HG03039 (cell line): ENCODE data around the gene PRKAG3.

Source experiments
- ATAC-seq: cut with Tn5 transposase; IDR thresholded peaks from one replicate; pipeline ENCODE4 v1.9.1; 2021; ENCODE audit warnings: mild to moderate bottlenecking, moderate library complexity; ENCODE audit not compliant: unreplicated experiment

PRKAG3 gene

DNA sequence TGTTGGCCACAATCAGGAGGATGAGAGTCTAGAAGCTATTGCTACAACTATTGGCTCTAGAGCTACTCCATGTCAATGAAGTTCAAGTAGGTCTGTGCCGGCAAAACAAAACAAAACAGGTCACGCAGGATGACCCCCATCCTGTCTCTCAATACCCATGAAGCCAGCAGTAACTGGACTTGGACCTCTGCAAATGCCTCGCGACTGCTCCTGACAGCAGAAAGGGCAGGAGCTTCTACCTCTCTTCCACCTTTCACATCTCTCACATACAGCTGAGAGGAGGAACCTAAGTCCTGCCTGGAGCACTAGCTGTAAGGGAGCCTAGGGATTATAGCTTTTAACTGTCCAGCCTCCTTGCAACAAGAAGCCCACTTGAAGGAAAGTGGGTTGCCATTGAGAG lies 16.0 kb downstream of the PRKAG3 start:
- ATAC-seq, result no peak

DNA sequence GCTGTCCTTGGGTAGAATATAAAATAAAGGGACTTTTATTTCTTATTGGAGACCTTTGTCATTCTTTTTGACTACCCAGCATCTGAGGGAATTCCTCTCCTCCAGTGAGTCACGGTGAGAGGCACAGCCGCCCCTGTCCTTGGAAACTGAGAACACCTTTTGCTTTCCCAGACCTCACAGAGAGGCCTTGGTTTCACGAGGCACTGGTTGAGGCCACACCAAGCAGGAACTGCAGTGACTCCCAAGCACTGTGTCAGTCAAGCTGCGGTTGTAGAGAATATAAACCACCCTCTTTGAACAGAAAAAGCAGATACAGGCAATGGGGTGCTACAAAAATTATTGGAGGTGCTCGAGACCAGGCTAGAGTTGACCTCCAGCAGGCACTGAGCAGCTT lies 16.4 kb downstream of the PRKAG3 start:
- no peak for ATAC-seq

DNA sequence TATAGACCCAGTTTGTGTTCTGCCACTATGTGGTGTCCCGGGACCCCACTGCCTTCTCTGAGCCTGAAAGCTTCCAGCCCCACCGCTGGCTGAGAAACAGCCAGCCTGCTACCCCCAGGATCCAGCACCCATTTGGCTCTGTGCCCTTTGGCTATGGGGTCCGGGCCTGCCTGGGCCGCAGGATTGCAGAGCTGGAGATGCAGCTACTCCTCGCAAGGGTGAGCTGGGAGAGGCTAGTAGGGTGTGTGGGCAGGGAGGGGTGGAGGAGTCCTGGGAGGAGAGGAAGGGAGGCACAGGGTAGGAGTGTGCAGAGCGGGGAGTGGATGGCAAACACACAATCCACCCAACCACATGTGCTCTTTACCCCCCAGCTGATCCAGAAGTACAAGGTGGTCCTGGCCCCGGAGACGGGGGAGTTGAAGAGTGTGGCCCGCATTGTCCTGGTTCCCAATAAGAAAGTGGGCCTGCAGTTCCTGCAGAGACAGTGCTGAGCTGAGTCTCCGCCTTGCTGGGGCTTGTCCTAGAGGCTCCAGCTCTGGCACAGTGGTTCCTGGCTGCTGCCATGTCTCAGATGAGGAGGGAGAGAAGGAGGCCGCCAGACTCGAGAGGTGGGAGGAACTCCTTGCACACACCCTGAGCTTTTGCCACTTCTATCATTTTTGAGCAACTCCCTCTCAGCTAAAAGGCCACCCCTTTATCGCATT lies 16.9 kb downstream of the PRKAG3 start:
- no peak for ATAC-seq

DNA sequence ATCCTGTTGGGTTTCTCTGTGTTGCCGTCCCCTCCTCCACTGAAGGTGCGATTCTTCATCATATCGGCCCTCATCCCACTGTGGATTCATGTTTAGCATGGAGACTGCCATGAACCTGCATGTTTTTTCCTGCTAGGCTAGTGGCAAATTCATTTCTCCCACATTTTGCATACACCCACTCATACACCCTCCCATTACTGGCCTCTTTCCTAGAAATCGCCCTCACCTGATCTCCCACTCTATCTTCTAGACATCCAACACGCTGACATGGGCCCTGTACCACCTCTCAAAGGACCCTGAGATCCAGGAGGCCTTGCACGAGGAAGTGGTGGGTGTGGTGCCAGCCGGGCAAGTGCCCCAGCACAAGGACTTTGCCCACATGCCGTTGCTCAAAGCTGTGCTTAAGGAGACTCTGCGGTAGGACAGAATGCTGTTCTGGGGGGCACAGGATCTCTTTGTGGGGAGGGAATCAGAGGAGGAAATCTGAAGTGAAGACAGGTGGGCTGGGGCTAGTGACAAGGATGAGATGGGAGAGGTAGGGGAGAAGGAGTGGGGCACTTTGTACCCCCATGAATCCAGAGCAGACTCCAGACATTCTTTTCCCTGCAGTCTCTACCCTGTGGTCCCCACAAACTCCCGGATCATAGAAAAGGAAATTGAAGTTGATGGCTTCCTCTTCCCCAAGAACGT lies 17.7 kb downstream of the PRKAG3 start:
- no peak for ATAC-seq

DNA sequence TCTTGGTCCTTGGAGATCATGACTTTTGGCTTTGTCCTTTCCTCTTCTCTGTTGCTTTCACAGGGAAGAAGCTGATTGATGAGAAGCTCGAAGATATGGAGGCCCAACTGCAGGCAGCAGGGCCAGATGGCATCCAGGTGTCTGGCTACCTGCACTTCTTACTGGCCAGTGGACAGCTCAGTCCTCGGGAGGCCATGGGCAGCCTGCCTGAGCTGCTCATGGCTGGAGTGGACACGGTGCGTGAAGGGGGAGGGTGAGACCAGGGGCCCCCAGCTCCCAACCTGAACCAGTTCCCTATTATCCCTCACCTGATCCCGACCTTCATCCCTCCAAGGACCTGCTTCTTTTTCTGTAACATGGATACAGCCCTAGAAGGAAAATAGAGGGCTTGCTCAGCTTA lies 18.7 kb downstream of the PRKAG3 start:
- no peak for ATAC-seq

DNA sequence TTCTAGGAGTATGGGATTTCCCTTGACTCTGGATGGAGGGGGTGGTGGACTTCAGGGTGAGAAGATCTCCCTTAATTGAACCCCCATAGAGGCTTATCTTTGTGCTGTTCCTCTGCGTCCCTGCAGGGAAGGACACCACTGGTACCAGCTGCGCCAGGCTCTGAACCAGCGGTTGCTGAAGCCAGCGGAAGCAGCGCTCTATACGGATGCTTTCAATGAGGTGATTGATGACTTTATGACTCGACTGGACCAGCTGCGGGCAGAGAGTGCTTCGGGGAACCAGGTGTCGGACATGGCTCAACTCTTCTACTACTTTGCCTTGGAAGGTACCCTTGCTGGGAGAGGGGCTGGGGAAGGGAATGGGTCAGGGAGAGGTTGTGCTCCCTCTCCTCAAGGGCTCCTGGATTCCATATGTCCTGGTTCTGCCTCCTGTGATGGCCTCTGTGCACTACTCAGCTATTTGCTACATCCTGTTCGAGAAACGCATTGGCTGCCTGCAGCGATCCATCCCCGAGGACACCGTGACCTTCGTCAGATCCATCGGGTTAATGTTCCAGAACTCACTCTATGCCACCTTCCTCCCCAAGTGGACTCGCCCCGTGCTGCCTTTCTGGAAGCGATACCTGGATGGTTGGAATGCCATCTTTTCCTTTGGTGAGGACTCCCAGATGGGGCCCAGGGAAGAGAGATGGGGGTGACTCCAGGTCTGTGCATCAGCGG lies 19.3 kb downstream of the PRKAG3 start:
- ATAC-seq, result no peak

DNA sequence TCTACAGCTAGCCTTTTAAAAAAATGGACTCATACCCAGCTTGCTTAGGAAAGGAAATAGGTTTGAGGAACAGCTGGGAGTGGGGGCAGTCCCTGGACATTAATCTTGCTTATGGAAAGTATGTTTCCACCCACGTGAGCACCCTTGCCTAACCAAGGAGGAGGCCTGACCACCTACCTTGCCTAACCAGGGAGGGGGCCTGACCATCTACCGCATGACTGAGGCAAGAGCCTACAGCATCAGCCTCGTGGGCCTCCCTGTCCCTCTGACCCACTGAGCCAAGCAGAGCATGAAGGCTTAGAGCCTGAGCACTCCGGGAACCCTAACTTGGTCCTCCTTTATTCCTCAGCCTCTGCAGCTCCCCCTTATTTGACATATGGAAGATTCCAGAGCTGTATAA lies 20.2 kb downstream of the PRKAG3 start:
- ATAC-seq, result no peak

DNA sequence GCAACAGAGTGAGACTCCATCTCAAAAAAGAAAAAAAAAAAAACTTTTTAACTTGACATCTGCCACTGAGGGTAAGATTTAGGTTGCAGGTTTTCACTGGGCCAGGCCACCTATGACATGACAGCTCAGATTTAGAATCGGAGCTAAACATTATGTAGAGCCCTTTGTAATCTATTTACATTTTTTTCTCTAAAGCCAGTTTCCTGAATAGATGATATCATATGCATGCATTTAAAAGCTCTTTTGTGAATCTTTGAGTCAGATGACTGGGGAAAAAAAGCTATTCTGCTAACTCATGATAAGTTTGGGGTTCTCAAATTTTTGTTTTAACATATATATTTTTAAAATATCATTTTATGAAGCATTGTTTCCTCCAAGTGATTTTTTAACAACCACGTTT lies 21.3 kb downstream of the PRKAG3 start:
- no peak for ATAC-seq

DNA sequence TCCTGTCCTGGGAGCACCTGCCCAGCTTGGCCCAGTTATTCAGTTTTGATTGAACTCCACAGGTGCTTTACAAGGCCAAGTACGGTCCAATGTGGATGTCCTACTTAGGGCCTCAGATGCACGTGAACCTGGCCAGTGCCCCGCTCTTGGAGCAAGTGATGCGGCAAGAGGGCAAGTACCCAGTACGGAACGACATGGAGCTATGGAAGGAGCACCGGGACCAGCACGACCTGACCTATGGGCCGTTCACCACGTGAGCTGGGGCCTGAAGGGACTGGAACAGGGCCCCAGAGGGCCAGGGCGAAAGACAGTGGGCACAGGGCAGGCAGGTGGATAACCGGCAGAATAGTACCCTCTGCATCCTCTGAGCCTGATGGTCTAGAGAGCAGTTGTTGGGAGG lies 22.1 kb downstream of the PRKAG3 start:
- ATAC-seq, result no peak

GRCh38 chr2:218807626-218808025 lies 24.0 kb downstream of the PRKAG3 start:
- no peak for ATAC-seq

GRCh38 chr2:218806346-218806978 lies 25.1 kb downstream of the PRKAG3 start:
- ATAC-seq, result no peak

GRCh38 chr2:218805627-218806026 lies 26.0 kb downstream of the PRKAG3 start:
- no peak for ATAC-seq

DNA sequence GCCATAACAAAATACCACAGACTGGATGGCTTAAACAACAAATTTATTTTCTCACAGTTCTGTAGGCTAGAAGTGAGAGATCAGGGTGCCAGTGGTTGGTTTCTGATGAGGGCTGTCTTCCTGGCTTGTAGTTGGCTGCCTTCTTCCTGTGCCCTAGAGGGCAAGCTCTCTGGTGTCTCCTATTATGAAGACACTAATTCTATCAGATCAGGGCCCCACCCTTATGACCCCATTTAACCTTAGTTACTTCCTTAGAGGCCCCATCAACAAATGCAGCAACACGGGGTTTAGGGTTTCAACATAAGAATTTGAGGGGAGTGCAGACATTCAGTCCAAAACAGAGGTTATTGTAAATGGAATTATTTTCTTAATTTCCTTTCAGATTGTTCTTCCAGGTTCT lies 26.8 kb downstream of the PRKAG3 start:
- no peak for ATAC-seq

GRCh38 chr2:218802386-218802994 lies 29.1 kb downstream of the PRKAG3 start:
- ATAC-seq, result no peak

DNA sequence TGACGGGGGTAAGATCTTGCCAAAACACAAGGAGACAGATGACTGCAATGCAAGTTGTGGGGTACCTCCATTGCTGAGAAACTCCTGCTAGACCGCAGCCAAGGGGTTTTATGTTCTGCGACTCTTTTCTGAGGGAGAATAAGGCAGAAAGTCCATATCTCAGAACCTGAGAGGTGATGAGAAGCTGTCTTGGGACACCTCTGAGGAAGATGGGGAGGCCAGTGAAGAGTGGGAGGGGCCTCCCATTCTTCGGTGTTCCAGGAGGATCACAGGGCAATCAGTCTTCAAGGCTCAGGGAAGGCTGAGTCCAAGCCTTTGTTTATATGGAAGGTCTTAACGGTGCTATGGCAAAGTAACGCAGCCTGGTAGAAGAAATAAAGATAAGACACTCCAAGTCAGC lies 31.6 kb downstream of the PRKAG3 start:
- ATAC-seq, result no peak

- ATAC-seq, result no peak
Measured at GRCh38 chr2:218798767-218799504, 32.7 kb downstream of the PRKAG3 start.

GRCh38 chr2:218796691-218797090 lies 34.9 kb downstream of the PRKAG3 start:
- ATAC-seq, result no peak

- no peak for ATAC-seq
Measured at GRCh38 chr2:218792433-218792832, 39.2 kb downstream of the PRKAG3 start.

DNA sequence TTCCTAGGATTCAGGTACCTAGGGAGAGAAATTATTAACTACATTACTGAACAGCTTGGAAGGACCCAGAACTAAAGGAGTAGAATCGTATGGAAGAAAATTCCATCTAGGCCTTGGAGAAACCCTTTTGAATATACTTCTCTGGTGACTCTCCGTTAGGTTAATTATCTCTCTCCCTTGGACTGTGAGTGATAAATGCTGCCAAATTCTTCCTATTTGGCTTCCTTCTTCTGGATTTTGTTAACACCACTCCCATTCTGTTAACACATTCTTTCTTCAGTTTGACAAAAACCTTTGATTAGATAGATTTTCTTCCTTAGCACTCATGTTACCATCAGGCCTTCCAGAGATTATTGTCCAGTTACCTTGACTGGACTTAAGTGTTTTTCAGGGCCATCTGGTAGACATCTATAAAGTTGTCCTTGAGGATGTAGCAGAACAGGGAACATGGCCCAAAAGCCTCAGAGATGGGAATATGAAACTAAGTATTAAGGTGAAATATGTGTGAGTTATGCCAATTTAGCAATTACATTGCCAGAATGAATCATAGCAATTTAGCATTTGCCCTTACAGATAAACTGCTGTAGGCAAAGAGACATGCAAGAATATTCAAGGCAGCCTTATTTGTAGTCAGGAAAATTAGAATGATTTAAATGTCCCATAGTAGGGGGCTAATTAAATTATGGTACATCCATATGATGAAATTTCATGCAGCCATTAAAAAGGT lies 42.9 kb downstream of the PRKAG3 start:
- no peak for ATAC-seq

DNA sequence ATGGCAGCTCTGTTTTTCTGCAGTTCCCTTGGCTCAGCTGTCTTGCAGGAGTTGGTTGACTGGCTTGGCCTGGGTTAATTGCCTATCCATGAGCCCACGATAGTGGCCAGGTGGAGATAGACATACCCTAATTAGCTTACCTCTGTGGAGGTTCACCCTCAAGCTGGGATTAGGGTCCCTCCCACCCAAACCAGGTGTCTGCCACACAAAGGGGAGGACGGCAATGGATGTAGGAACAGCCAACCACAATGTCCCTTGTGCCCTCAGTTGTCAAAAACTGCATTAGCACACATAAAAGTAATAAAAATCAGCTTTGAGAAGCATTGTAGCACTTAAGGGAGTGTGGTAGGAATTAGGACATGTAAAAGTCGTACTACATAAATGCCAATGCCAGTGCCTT lies 45.5 kb downstream of the PRKAG3 start:
- no peak for ATAC-seq
